Stimulated activated CD8-positive, alpha-beta memory T cell treated with anti-CD3 and anti-CD28 coated beads, Interleukin-12 subunit alpha, Interleukin-12 subunit beta, amount 100 ng/mL, for 24 hours (primary cell): Measurements from ENCODE around the gene TESK2.
"Not testable (repeated sequence)": the region's sequence is repeated elsewhere in the genome, so short reads cannot be mapped to it uniquely, and the experiment has no call there.

Experiments
- DNase-seq: peaks from one replicate; pipeline ENCODE4 v3.0.0-alpha.2; 2020; ENCODE audit errors: extremely low read depth

Gene TESK2

DNA sequence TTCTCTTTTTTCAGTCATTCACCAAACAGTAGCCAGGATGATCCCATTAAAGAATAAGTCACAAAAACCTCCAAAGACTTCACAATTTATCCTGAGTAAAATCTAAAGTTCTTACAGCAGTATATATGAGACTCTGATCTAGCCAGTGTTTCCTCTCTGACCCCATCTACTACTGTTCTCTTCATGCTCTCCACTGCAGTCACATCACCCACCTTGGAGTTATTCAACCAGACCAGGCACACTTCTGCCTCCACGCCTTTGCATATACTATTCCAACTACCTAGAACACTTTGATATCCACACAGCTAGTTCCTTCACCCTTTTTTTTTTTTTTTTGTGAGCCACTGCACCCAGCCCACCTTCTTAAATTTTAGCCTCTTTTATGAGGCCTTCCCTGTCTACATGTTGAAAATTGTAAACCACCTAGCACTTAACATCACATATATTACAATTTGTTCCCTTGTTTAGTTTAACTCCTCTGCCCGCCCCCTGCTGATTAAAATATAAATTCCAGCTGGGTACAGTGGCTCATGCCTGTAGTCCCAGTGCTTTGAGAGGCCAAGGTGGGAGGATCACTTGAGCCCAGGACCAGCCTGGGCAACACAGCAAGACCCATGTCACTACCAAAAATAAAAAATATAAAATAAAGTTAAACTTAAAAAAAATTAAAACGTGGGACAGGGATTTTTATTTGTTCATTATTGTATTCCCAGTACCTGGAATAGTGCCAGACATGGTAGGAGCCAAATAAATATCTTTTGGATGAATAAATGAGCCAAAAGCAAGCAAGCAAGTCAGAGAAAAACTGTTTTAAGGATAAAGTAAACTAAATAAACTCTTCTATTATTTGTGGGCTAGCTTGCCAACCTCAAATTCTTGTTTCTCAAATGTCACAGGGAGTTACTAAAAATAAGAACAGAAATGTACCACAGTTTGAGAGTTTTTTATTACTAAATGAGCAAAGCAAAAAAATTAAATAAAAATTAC, 115.6 kb downstream of the TESK2 start:
- no peak for DNase-seq

DNA sequence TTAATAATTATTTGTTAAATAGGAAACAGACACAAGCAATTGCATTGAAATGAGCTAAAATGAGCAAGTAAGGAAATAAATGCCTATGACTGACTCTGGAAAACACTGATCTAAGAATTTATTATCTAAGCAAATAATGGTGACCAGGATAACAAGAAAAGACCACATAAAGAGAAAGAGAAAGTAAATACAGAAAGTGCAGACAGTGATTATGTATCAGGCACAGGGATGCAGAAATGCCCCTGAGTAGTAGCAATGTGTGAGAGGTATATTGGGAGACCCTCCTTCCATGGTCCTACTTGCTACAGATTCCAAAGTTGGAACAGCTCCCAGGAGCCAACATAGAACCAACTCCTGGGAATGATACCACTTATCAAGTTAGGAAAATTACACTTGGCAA, 117.4 kb downstream of the TESK2 start:
- DNase-seq: no peak

DNA sequence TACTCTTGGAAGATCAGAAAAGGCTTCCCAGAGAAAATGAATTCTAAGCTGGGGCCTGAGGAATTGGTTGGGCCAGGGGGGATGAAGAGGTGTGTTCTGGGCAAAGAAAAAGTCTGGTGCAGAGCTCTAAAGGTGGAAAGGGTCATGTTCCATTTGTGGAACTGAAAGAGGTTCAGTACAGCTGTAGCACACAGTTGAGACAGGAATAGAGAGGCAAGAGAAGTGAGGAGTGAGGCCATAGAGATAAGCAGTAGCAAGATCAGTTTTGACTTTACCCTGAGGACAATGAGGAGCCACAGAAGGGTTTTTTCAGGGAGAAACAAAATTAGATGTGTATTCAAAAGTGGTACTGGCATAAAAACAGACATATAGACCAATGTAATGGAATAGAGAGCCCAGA, 120.4 kb downstream of the TESK2 start:
- DNase-seq: no peak

DNA sequence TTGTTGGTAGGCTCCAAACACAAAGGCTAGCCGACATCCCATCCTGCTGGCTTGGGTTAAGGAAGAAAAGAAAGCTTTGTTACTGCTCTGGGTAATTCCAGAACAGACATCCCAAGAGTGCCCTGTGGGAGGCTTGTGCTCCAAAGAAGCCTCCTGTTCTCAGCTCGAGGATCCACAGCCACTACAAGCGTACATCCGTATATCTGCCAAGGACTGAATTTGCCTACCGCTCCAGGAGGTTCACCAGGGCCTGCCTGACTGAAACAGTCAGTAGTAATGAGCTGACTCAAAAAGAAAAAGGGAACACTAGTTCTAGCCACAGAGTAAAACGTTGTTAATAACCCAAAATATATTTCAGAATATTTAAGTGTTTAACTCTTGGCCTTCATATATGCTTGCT, 125.9 kb downstream of the TESK2 start:
- DNase-seq: no peak

DNA sequence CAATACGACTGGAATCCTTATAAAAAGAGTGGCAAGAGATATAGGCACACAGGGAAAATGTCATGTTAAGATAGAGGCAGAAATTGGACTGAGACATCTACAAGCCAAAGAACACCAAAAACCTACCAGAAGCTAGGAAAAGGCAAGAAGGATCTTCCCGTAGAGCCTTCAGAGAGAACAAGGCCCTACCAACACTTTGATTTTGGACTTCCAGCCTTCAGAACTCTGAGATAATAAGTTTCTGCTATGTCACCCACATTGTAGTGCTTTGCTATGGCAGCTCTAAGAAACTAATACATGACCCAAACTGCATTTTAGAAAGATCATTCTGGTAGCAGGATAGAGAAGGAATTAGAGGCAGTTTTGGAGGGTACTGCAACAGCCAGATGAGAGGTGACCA, 126.7 kb downstream of the TESK2 start:
- DNase-seq: no peak

DNA sequence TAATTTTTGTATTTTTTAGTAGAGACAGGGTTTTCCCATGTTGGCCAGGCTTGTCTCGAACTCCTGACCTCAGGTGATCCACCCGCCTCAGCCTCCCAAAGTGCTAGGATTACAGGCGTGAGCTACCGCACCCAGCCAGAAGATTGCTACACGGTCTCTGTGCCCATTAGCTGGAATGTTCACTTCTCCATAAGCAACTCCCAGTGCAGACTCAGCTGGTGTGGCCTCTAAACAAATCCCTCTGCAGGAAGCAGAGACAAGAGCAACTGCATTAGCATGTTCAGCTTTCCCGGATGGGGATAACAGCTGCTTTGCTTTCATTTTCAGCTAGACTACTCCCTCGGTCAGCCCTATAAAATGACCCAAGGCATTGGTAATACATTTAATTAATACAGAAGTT, 130.0 kb downstream of the TESK2 start:
- DNase-seq: not testable (repeated sequence)

DNA sequence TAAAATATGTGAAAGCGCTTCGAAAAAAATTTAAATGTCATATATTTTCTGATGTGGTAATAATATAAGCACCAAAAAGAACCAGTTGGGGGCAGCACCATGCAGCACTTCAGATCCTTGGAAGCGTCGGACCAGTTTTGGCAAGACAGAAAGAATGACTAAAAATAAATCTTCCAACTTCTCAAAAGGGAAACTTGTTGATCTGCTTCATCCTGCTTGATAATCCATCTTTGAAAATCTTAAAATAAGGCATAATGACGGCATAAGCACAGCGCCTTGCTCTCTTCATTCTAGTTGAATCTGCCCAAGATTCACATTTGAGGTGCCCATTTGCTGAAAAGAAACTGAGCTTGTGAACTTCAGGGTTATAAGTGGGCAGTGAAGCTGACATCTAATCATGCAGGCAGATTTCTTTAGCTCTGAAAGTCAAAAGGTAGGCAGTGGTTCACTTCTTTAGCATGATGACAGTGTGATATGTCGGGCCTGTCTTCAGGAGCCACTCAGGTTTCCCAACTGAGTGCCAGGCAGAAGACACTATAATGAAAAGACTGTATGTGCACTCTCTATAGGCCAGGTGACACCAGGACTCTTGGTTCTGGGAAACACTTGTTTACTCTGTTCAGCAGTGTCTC, 131.0 kb downstream of the TESK2 start:
- no peak for DNase-seq

DNA sequence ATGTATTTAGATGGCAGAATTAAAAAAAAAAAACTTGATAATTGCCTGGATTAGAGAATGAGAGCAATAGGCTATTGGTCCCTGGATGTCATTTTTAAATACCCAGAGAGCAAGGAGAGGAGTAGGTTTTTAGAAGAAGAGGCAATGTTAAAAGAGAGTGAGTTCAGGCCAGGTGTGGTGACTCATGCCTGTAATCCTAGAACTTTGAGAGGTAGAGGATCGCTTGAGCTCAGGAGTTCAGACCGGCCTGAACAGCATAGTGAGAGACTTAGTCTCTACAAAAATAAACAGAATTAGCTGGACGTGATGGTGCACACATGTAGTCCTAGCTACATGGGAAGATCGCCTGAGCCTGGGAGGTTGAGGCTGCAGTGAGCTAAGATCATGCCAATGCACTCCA, 134.8 kb downstream of the TESK2 start:
- DNase-seq: no peak

DNA sequence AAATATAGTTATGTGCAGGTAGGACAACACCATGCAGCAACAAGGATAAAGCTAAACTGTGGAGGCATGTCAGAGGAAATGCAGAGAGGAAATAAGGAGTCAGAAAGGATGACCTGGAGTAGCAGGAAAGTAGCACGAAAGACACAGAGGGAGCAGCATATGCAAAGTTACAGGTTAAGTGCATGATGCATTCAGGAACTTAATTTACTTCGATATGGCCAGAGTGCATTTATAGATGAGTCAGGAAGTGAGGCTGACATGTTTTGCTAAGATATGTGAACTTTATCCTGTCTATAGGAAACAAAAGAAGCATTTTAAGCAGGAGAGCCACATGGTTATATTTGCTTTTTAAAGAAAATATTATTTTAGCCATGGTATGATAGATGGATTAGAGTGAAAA, 135.3 kb downstream of the TESK2 start:
- no peak for DNase-seq

DNA sequence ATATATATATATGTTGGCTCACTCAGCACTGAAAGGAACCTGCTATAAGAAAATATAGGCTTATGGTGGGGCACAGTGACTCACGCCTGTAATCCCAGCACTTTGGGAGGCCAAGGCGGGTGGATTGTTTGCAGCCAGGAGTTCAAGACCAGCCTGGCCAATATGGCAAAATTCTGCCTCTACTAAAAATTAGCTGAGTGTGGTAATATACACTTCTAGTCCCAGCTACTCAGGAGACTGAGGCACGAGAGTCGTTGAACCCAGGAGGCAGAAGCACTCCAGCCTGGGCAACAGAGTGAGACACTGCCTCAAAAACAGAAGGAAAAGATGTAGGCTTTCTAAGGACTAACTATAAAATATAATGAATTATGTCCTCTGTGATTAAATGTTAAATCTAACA, 136.1 kb downstream of the TESK2 start:
- no peak for DNase-seq

DNA sequence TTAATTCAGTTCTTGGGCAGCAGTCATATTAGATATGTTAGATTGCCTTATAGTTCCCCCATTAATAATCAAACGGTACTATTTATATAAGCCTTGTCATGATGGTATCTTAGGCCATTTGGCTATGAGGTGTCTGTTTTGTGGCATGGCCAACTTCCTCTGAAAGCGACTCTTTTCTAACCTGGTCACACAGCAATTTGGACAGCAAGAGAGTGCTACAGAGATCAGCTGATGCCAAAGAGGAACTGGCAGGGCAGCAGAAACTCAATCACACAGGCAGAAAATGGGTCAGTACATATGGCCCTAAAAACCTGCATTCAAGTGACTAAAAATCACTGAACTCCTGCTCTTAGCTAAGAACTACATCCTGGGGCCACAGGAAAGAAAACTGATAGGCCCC, 137.3 kb downstream of the TESK2 start:
- DNase-seq: no peak

DNA sequence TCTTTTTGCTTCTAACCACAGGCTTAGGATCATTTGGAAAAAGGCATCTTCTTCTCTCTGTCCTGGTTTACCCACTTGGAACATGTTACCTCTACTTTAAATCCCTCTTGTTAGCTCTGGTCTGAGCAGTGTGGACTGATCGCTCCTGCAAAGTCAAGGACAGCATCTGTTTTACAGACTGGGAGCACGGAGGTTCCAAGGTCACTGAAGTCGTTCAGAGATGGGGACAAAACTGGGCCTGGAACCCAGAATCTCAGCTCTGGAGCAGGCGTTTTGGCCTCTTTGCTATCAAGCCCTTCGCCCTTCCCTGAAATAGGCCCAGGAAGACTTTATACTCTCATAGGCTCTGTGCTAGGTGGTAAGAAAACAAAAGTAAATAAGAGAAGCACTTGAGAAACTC, 139.5 kb downstream of the TESK2 start:
- DNase-seq: no peak

DNA sequence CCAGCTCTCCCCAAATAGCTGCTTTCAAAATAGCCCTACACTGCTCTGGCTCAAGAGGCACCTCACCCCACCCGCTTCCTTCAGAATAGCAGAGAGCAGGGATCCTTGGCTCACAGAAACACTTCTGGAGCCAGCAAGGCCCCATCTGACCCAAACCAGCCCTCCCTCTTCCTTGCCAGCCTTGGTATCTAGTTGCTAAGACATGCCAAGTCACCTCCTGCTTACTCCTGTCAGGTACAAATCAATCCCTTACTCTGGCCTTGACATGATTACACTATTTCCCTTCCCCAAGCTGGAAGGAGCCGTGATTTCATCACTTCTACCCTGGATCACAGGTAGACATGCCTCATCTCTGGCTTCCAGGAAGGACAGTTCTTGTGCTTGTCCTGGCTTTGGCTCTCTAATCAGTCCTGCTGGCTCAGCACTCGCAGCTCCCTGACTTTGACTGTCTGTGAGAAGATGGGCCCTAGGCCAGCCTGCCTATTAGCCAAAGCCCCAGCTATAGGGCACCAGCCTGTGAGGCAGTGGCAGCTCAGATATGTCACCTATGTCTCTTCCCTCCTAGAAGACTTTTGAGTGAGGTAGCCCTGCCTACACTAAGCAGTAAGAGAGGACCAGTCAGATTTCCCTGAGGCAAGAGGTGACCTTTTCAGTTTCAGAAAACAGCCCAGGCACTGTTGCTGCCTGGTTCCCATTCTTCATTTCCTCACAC, 141.8 kb downstream of the TESK2 start:
- DNase-seq: no peak

DNA sequence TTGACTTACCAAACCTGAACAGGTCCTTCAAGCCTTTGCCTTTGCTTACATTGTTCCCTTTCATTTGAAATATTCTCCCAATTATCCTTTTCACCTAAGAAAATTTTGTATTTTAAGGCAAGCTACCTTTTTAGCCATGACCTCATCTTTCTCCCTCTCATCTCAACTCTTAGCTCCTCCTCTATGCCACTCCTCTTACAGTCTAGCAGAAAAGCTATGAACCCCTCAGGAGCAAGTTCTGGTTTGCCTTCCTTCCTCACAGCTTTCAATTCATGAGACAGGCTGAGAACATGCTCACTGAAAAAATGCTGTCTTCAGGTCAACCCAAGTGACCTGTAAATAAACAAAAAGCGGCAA, 142.4 kb downstream of the TESK2 start:
- no peak for DNase-seq

DNA sequence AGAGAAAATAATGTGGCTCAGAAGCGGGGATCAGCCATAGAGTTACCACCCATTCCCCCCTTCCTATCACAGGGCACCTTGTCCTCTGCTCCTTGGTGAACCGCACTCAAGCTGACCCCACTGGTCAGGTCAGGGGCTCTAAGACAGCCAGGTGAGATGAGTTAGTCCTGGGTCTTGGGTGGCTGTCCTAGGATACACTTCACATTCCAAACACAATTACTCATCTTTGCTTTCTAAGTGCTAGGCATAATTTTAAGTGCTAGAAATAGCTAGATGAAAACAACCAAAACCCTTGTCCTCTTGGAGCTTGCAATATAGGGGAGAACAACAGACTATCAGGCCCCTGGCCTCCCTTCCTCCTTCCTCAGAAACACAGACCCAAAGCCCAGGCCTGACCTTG, 142.9 kb downstream of the TESK2 start:
- DNase-seq: no peak

DNA sequence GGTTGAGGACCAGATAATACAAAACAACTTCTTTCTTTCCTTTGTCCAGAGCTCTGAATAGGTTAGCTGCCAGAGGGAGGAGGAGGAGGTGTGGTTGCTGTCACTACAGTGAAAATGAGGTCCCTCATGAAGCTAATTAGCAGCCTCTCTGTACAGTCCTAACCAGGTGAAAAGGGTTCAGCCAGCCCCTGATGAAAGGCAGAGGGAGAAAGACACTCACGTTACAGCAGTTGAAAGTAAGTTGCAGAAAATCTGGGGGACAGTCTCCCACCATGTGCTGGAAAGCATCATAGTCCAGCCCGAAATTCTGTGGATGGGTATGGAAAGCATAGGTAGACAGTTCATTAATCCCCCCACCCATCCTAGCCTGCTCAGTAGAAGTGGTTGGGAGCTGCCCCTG, 144.5 kb downstream of the TESK2 start:
- no peak for DNase-seq

DNA sequence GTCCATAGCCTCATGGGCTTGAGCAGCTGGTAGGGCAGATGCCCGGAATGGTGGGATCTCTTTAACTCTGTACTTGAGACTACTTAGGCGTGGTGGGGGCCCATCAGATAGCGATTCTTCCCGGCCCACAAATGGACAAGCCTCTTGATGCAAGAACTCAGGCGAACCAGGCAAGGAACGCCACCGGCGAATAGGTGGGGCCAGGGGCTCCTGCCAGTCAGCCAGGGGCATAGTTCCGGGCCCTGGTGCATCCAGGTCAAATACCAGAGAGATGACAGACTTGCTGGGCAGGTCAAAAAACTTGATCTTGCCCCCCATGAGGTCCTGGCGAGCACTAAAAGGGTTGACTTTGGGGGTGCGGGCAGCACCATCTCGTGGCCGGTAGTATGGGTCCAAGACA, 145.9 kb downstream of the TESK2 start:
- DNase-seq: no peak

DNA sequence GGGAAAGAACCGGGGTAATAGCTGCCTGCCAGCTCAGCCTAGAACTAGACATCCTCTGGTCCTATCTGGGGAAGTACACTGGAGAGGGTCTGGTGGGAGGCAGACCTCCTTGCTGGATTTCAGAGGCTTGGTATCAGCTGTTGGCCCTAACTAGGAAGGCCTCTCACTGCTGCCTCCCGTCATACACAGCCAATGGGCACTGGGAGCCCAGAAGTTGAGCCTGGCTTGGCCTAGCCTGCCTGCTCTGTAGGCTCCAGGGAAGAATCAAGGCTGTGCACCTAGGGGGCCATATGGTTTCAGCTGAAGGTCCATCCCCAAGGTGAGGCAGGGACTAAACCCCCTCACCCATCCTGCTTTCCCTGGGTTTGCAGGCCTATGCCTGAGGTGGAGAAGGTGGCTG, 146.5 kb downstream of the TESK2 start:
- DNase-seq: no peak

DNA sequence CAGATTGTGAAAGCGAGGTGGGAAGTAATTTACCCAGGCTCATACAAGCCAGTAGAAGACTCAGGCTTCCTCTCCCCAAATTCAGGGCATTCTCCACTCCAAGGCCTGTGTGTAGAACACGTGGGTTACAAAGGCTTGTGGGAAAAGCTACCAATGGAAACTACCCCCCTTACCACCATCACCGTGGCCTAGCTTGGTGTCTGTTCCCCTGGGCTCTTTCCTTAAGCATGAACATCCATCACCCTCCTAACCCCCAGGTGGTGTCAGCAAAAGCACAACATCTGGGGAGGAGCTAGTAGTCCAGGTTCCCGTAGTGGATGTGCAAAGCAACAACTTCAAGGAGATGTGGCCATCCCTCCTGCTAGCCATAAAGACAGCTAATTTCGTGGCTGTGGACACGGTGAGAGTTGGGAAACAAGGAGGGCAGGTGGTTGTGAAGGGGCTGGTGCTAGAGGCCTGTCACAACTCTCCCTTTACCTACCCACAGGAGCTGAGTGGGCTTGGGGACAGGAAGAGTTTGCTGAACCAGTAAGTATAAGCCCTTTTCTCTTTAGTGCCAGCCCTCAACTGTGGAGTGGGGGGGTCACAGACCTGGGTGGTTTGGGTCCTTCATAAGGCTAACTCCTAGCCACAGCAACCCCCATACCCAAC, 150.0 kb downstream of the TESK2 start:
- DNase-seq: no peak

DNA sequence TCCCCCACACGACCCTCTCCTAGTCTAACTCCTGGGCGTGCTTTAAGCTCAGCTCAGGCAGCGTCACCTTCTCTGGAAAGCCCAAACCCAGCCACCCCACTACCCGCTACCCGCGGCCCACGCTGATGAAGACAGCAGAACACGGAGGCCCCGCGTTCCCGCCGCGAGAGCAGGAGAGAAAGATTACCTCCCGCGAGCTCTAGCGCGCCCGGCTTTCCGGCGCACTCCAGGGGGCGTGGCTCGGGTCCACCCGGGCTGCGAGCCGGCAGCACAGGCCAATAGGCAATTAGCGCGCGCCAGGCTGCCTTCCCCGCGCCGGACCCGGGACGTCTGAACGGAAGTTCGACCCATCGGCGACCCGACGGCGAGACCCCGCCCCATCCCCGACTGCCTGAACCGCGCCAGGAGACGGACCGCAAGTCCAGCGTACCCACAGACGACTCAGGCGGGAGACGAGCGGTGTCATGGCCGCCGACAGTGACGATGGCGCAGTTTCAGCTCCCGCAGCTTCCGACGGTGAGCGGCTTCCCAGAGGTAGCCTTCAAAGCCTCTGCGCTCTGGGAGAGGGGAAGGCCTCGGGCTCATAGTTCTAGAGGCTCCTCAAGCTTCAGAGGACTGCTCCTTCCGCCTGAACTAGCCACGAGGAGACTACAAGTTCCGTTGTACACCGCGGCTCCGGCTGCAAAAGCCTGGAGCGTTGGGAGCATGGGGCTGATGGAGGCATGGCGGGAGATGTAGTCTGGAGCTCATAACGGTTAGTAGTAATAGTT, 151.0 kb downstream of the TESK2 start, which contains the start of the genes MUTYH and TOE1:
MUTYH (minus strand) TSS at position 652 of the 770 bp plus-strand sequence. CDS start 5,935 bp downstream, outside the sequence.
TOE1 (plus strand) TSS at position 382 of the 770 bp plus-strand sequence; CDS start at position 465, 83 bp downstream.
- peak; percentile 90 for DNase-seq
